ENCODE measurements around the gene RNF167.

- TF ChIP-seq KMT2A (CRISPR knock-in tag; IDR thresholded peaks at IDR 0.05) = no peak
- no peak for TF ChIP-seq FOXM1 (CRISPR knock-in tag; IDR thresholded peaks at IDR 0.05)
- TF ChIP-seq STAT5B (CRISPR knock-in tag; IDR thresholded peaks at IDR 0.05) = no peak
- TF ChIP-seq TFE3 (CRISPR knock-in tag; IDR thresholded peaks at IDR 0.05) = no peak
- no peak for TF ChIP-seq ZBTB3 (CRISPR knock-in tag; IDR thresholded peaks at IDR 0.05; ENCODE audit: borderline replicate concordance, low read depth)
- TF ChIP-seq RAD21 (CRISPR knock-in tag; IDR thresholded peaks at IDR 0.05) = no peak
- no peak for TF ChIP-seq NR3C1 (CRISPR knock-in tag; IDR thresholded peaks at IDR 0.05)
- TF ChIP-seq ZNF317 (CRISPR knock-in tag; IDR thresholded peaks at IDR 0.05) = no peak
- no peak for TF ChIP-seq ARID2 (CRISPR knock-in tag; IDR thresholded peaks at IDR 0.05; ENCODE audit: borderline replicate concordance)
- no peak for TF ChIP-seq SP1 (IDR thresholded peaks at IDR 0.05)
- no peak for TF ChIP-seq SP1 (CRISPR knock-in tag; IDR thresholded peaks at IDR 0.05)
- no peak for TF ChIP-seq NFIC (IDR thresholded peaks at IDR 0.05; ENCODE audit: low read length)
Observed at GRCh38 chr17:4972322-4972721, 32.3 kb downstream of the RNF167 start.

Data from HepG2 (cell line).